DND-41 (cell line): Measurements from ENCODE around the gene FTO.

Experiments
- EZH2 ChIP-seq: IDR thresholded peaks from 3 replicates; pipeline ENCODE4 v1.6.1; 2012; ENCODE audit warnings: borderline replicate concordance, low read depth, mild to moderate bottlenecking, moderate library complexity, low read length, inconsistent platforms; ENCODE audit not compliant: severe bottlenecking
- TF ChIP-seq, protein P1 (sequence below): IDR thresholded peaks from 2 replicates; pipeline ENCODE4 v1.5.1; 2012; ENCODE audit warnings: borderline replicate concordance, low read length, moderate library complexity, mild to moderate bottlenecking; ENCODE audit not compliant: poor library complexity, severe bottlenecking; ENCODE audit errors: extremely low read depth

DNA sequence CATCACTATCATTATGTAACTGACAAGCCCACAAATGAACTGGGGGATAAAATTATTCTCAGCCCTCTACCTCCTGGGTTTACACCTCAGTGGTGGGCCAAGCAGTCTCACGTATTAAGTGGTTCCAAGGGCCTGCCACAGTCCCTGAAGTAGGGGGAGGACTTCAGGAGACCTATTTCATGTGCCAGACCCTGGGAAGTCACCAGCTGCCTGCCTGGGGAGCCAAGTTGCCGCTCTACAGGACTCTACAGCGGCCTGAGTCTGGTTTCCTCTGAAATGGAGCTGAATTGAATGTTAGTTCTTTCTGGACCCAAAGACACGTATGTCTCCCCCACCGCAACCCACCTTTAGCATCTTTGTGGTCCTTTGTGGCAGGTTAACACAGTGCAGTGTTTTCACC, 395.7 kb downstream of the FTO start:
- TF ChIP-seq, protein P1, sequence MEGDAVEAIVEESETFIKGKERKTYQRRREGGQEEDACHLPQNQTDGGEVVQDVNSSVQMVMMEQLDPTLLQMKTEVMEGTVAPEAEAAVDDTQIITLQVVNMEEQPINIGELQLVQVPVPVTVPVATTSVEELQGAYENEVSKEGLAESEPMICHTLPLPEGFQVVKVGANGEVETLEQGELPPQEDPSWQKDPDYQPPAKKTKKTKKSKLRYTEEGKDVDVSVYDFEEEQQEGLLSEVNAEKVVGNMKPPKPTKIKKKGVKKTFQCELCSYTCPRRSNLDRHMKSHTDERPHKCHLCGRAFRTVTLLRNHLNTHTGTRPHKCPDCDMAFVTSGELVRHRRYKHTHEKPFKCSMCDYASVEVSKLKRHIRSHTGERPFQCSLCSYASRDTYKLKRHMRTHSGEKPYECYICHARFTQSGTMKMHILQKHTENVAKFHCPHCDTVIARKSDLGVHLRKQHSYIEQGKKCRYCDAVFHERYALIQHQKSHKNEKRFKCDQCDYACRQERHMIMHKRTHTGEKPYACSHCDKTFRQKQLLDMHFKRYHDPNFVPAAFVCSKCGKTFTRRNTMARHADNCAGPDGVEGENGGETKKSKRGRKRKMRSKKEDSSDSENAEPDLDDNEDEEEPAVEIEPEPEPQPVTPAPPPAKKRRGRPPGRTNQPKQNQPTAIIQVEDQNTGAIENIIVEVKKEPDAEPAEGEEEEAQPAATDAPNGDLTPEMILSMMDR, result no peak
- TF ChIP-seq EZH2, result no peak
